EL (cell line): ENCODE results near the gene PCSK6.
A peak's percentile ranks its signal among the peaks of the same experiment; 100 is the strongest.
"Not testable (repeated sequence)": the region's sequence is repeated elsewhere in the genome, so short reads cannot be mapped to it uniquely, and the experiment has no call there.

ENCODE experiments used
- DNase-seq: peaks from one replicate; pipeline ENCODE4 v3.0.0-alpha.2; 2016

Gene PCSK6

GRCh38 chr15:101458908-101459578 lies 30.5 kb downstream of the PCSK6 start:
- DNase-seq = no peak

GRCh38 chr15:101458158-101458900 lies 31.2 kb downstream of the PCSK6 start:
- DNase-seq = no peak

GRCh38 chr15:101457696-101458095 lies 31.8 kb downstream of the PCSK6 start:
- DNase-seq = no peak

- no peak for DNase-seq
Measured at GRCh38 chr15:101456057-101456739, 33.3 kb downstream of the PCSK6 start.

GRCh38 chr15:101455291-101456025 lies 34.0 kb downstream of the PCSK6 start:
- peak; percentile 34 for DNase-seq

- not testable (repeated sequence) for DNase-seq
Measured at GRCh38 chr15:101454781-101455180, 34.7 kb downstream of the PCSK6 start.

- no peak for DNase-seq
Measured at GRCh38 chr15:101454365-101454764, 35.1 kb downstream of the PCSK6 start.

GRCh38 chr15:101453123-101454120 lies 36.1 kb downstream of the PCSK6 start:
- DNase-seq = no peak

- no peak for DNase-seq
Measured at GRCh38 chr15:101452572-101452971, 36.9 kb downstream of the PCSK6 start.

GRCh38 chr15:101451846-101452245 lies 37.7 kb downstream of the PCSK6 start:
- no peak for DNase-seq

- DNase-seq = no peak
Measured at GRCh38 chr15:101451266-101451799, 38.2 kb downstream of the PCSK6 start.

GRCh38 chr15:101450403-101451265 lies 38.9 kb downstream of the PCSK6 start:
- DNase-seq = no peak

GRCh38 chr15:101449471-101450402 lies 39.8 kb downstream of the PCSK6 start:
- DNase-seq = no peak

- DNase-seq = no peak
Measured at GRCh38 chr15:101448336-101448735, 41.2 kb downstream of the PCSK6 start.

GRCh38 chr15:101447561-101448071 lies 41.9 kb downstream of the PCSK6 start:
- DNase-seq = no peak

GRCh38 chr15:101447168-101447533 lies 42.4 kb downstream of the PCSK6 start:
- DNase-seq = no peak

- DNase-seq = no peak
Measured at GRCh38 chr15:101446518-101447167, 42.9 kb downstream of the PCSK6 start.
